Hepatocyte (in vitro differentiated cells): ENCODE measurements around the gene DHX16.

Experiments
- EZH2 ChIP-seq: fragments of 200-600 bp; sonication (generic); IDR thresholded peaks from 2 replicates; pipeline ENCODE4 v1.6.1; 2016; ENCODE audit warnings: antibody characterized with exemption, mild to moderate bottlenecking, borderline replicate concordance
- EZH2phosphoT487 ChIP-seq: fragments of 200-600 bp; sonication (generic); IDR thresholded peaks from one replicate; pipeline ENCODE4 v1.6.1; 2018; ENCODE audit warnings: antibody characterized with exemption, mild to moderate bottlenecking, low read depth, moderate library complexity; ENCODE audit not compliant: unreplicated experiment, severe bottlenecking
- TF ChIP-seq, protein P1 (sequence below): fragments of 200-600 bp; sonication (generic); IDR thresholded peaks from 2 replicates; pipeline ENCODE4 v1.5.1; 2016; ENCODE audit warnings: antibody characterized with exemption, mild to moderate bottlenecking; ENCODE audit not compliant: poor library complexity

DNA sequence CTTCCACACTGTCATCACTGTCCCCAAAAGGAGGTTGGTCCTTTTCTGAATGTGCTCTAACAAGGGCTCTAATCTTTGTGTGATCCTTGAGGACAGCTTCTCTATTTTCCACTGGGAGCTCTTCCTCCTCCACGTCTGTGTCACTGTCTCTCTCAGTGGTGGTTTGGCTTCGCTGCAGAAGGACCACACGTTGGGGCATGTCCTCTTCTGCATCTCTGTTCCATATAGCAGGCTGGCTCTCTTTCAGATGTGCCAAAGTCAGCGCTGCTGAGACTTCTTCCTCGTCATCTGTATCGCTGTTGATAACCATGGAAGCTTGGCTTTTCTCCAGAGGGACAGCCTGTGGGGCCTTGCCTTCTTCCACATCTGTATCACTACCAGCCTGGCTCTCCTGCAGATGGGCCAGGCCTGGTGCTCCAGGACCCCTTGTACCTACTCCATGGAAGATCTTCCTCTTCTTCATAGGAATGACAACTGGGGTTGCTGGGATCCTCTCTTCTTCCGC, 39.7 kb upstream of the DHX16 start:
- TF ChIP-seq, protein P1, sequence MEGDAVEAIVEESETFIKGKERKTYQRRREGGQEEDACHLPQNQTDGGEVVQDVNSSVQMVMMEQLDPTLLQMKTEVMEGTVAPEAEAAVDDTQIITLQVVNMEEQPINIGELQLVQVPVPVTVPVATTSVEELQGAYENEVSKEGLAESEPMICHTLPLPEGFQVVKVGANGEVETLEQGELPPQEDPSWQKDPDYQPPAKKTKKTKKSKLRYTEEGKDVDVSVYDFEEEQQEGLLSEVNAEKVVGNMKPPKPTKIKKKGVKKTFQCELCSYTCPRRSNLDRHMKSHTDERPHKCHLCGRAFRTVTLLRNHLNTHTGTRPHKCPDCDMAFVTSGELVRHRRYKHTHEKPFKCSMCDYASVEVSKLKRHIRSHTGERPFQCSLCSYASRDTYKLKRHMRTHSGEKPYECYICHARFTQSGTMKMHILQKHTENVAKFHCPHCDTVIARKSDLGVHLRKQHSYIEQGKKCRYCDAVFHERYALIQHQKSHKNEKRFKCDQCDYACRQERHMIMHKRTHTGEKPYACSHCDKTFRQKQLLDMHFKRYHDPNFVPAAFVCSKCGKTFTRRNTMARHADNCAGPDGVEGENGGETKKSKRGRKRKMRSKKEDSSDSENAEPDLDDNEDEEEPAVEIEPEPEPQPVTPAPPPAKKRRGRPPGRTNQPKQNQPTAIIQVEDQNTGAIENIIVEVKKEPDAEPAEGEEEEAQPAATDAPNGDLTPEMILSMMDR = no peak
- TF ChIP-seq EZH2 = no peak
- no peak for TF ChIP-seq EZH2phosphoT487
